Spleen (tissue), 11 donors: ENCODE measurements around the gene HMGA1. TPM values are rescaled to one million over a fixed set of nuclear protein-coding genes. Genes with fewer than 3 reads are reported as not detected.

ENCODE experiments used
- DNase-seq: peaks from one replicate; pipeline ENCODE4 v3.0.0-alpha.2; 2020
- H3K27ac ChIP-seq, 8 donors: fragments of 200-600 bp; sonication (generic) in 7 of 8; 1 replicate in 4 of 8; 2 replicates in 4 of 8; pipeline versions ENCODE4 v1.5.0 to v1.8.0; 2016 to 2021; ENCODE audit warnings: inconsistent platforms in 4 of 8, mild to moderate bottlenecking in 4 of 8, moderate library complexity in 1 of 8
- H3K27me3 ChIP-seq, 7 donors: fragments of 200-600 bp; sonication (generic) in 6 of 7; replicated peaks in 1 of 7; 1 replicate in 4 of 7; 2 replicates in 3 of 7; pipeline versions ENCODE4 v1.5.0 to v1.8.0; 2016 to 2021; ENCODE audit warnings: inconsistent platforms in 3 of 7, mild to moderate bottlenecking in 1 of 7
- H3K36me3 ChIP-seq, 6 donors: fragments of 200-600 bp; sonication (generic) in 5 of 6; 1 replicate in 4 of 6; 2 replicates in 2 of 6; pipeline versions ENCODE4 v1.5.0 to v1.8.0; 2016 to 2021; ENCODE audit warnings: inconsistent platforms in 2 of 6
- H3K4me1 ChIP-seq, 6 donors: fragments of 200-600 bp; sonication (generic) in 5 of 6; 1 replicate in 3 of 6; 2 replicates in 3 of 6; pipeline versions ENCODE4 v1.5.0 to v1.8.0; 2016 to 2021; ENCODE audit warnings: inconsistent platforms in 3 of 6
- H3K4me3 ChIP-seq, 8 donors: fragments of 200-600 bp; sonication (generic) in 7 of 8; 1 replicate in 4 of 8; 2 replicates in 4 of 8; pipeline versions ENCODE4 v1.5.0 to v1.8.0; 2016 to 2021; ENCODE audit warnings: inconsistent platforms in 4 of 8, mild to moderate bottlenecking in 4 of 8, moderate library complexity in 2 of 8
- H3K9me3 ChIP-seq, 8 donors: fragments of 200-600 bp; sonication (generic) in 7 of 8; 1 replicate in 4 of 8; 2 replicates in 4 of 8; pipeline versions ENCODE4 v1.5.0 to v1.8.0; 2016 to 2021; ENCODE audit warnings: inconsistent platforms in 4 of 8
- CTCF ChIP-seq, 11 experiments: fragments of 200-600 bp in 7 of 11; fragments of 450-650 bp in 4 of 11; sonication (generic) in 4 of 11; IDR thresholded peaks in 8 of 11; conservative IDR thresholded peaks in 3 of 11; 1 replicate in 7 of 11; 2 replicates in 4 of 11; pipeline versions ENCODE4 v1.4.0 to v1.8.0; 2016 to 2021; ENCODE audit warnings: antibody characterized with exemption in 11 of 11, inconsistent platforms in 4 of 11, mild to moderate bottlenecking in 1 of 11
- POLR2A ChIP-seq, 3 donors: fragments of 450-650 bp; IDR thresholded peaks; one replicate each; pipeline ENCODE4 v1.5.1; 2017; ENCODE audit warnings: antibody characterized with exemption in 3 of 3, mild to moderate bottlenecking in 1 of 3
- POLR2AphosphoS5 ChIP-seq, 3 donors: sonication (generic); formaldehyde crosslinking; IDR thresholded peaks; one replicate each; pipeline ENCODE4 v1.5.1; 2017; ENCODE audit warnings: antibody characterized with exemption in 3 of 3
- WGBS, 5 donors: extraction: QIAGEN DNeasy Blood & Tissue Kit in 3 of 5; methylation state at CpG; one replicate each; pipeline versions ENCODE4 v1.1.5 to v1.1.7; 2013 to 2018; 5-methylcytosine and 5-hydroxymethylcytosine counted together
- intact Hi-C: fragments of 100-400 bp; cut with DNase I; formaldehyde crosslinking; loops from one replicate; pipeline ENCODE4 v1.15.0; 2023; ENCODE audit warnings: low total_unique reads
- polyA plus RNA-seq, 3 donors: library from polyadenylated mRNA; stranded (reverse); fragments of 200-250 nt; gene quantifications; one replicate each; pipeline ENCODE4 v1.2.1, GENCODE V29; 2013
- total RNA-seq, 7 donors: library from RNA; depleted of rRNA in 3 of 7; stranded (reverse); fragments of >200 nt in 3 of 7; fragmentation: NEBNext Ultra II Directional in 4 of 7; extraction: Animal tissue kit (Norgen Biotek cat#: 25700) in 4 of 7; gene quantifications; one replicate each; pipeline versions ENCODE4 v1.1.0 to v1.2.1, GENCODE V29; 2016 to 2021
- donor health status: healthy with polysubstance abuse.
- donor health status: DM: no; HTN: no; CAD: no; lungs with moderate emphysema.
- donor health status: DM: no; HTN: no; CAD: no.
- donor health status: Bipolar disorder and iron deficiency.
- donor health status: healthy.
- donor health status: DM: no; HTN: no; CAD: no.
- donor health status: DM: yes; HTN: yes; CAD: no.

HMGA1 gene
- total and polyA plus RNA-seq, 10 donors = 49.9 to 129 (median 79.6) TPM

GRCh38 chr6:34272013-34272926 lies 35.6 kb downstream of the HMGA1 start:
- no peak for TF ChIP-seq CTCF (IDR thresholded peaks at IDR 0.05 in 8 of 11, conservative IDR thresholded peaks at IDR 0.05 in 3 of 11)
- no peak for TF ChIP-seq POLR2A (IDR thresholded peaks at IDR 0.05)
- peak in 1 of 3 donors; percentile 28 for TF ChIP-seq POLR2AphosphoS5 (IDR thresholded peaks at IDR 0.05)
- Histone ChIP-seq H3K27ac (peak overlapping the region in 5 of 8 donors; percentile 36 to 72 (median 52)), H3K9me3 (no peaks in the 10 kb centered on the region), H3K27me3 (no peaks in the 10 kb centered on the region), H3K4me1 (peaks cover 4 to 35% (median 25%) of the 10 kb centered on the region in 6 donors), H3K36me3 (no peaks in the 10 kb centered on the region), H3K4me3 (no peak overlapping the region)
- intact Hi-C loops = no loop called here
- WGBS, 5 donors = 63 to 80% (median 76%) methylated on average over 13 of the region's 13 CpGs
- peak; percentile 87 for DNase-seq

GRCh38 chr6:34273242-34273805 lies 36.7 kb downstream of the HMGA1 start:
- intact Hi-C loops = no loop called here
- H3K36me3 ChIP-seq = peaks cover 0 to under 1% (median 0%) of the 10 kb centered on the region in 6 donors
- peaks cover 4 to 35% (median 25%) of the 10 kb centered on the region in 6 donors for H3K4me1 ChIP-seq
- WGBS, 5 donors = 16 to 42% (median 22%) methylated on average over 3 of the region's 3 CpGs
- peak overlapping the region in 1 of 8 donors; percentile 15 for H3K4me3 ChIP-seq
- DNase-seq = peak; percentile 85
- peak overlapping the region in 7 of 8 donors; percentile 15 to 74 (median 57) for H3K27ac ChIP-seq
- peak in 2 of 3 donors; percentile 82 to 86 for TF ChIP-seq POLR2AphosphoS5 (IDR thresholded peaks at IDR 0.05)
- TF ChIP-seq CTCF (IDR thresholded peaks at IDR 0.05 in 8 of 11, conservative IDR thresholded peaks at IDR 0.05 in 3 of 11) = no peak
- no peak for TF ChIP-seq POLR2A (IDR thresholded peaks at IDR 0.05)
- H3K9me3 ChIP-seq = no peaks in the 10 kb centered on the region
- H3K27me3 ChIP-seq = no peaks in the 10 kb centered on the region

GRCh38 chr6:34274129-34274528 lies 37.5 kb downstream of the HMGA1 start:
- peaks cover 0 to 8% (median 0%) of the 10 kb centered on the region in 6 donors for H3K36me3 ChIP-seq
- no peak for DNase-seq
- intact Hi-C loops = no loop called here
- H3K4me1 ChIP-seq = peaks cover 4 to 39% (median 25%) of the 10 kb centered on the region in 6 donors
- no peak overlapping the region for H3K4me3 ChIP-seq
- no peaks in the 10 kb centered on the region for H3K9me3 ChIP-seq
- no peak for TF ChIP-seq CTCF (IDR thresholded peaks at IDR 0.05 in 8 of 11, conservative IDR thresholded peaks at IDR 0.05 in 3 of 11)
- H3K27ac ChIP-seq = peak overlapping the region in 1 of 8 donors; percentile 72
- 93 to 100% (median 100%) methylated on average over 1 of the region's 1 CpG for WGBS, 5 donors
- no peaks in the 10 kb centered on the region for H3K27me3 ChIP-seq
